D721Med (cell line): ENCODE data around the gene EYS.

Experiments used
- DNase-seq: peaks from one replicate; pipeline ENCODE4 v3.0.0; 2011; ENCODE audit warnings: low spot score; ENCODE audit not compliant: insufficient read length
- FAIRE-seq: peaks from 2 replicates; lab custom pipeline; 2011; peaks lifted over from hg19 to GRCh38; lab: Jason Lieb, UNC
- CTCF ChIP-seq: IDR thresholded peaks from 2 replicates; pipeline ENCODE4 v1.5.1; 2012; ENCODE audit warnings: mild to moderate bottlenecking, control low read depth; ENCODE audit not compliant: insufficient read depth; ENCODE audit errors: missing control alignments

The EYS gene

GRCh38 chr6:65064844-65065243, 642.2 kb downstream of the EYS start:
- DNase-seq (no peak), FAIRE-seq (no peak)

GRCh38 chr6:65059568-65059967, 647.5 kb downstream of the EYS start:
- no peak for TF ChIP-seq CTCF
- FAIRE-seq (no peak), DNase-seq (no peak)

More at GRCh38 chr6:65064844-65065243, 642.2 kb downstream of the EYS start:
- no peak for TF ChIP-seq CTCF

- no peak for TF ChIP-seq CTCF
- DNase-seq (no peak), FAIRE-seq (no peak)
These were observed 651.5 kb downstream of the EYS start for GRCh38 chr6:65055545-65055944.

- TF ChIP-seq CTCF = no peak
- no peak for DNase-seq
- FAIRE-seq = no peak
These were observed 654.4 kb downstream of the EYS start for GRCh38 chr6:65052626-65053025.

- DNase-seq (no peak), FAIRE-seq (no peak)
- TF ChIP-seq CTCF = no peak
These were observed 661.2 kb downstream of the EYS start for GRCh38 chr6:65045801-65046200.

- TF ChIP-seq CTCF = no peak
- FAIRE-seq (no peak), DNase-seq (no peak)
These were observed 693.0 kb downstream of the EYS start for GRCh38 chr6:65014006-65014405.

- FAIRE-seq = no peak
- no peak for DNase-seq
- TF ChIP-seq CTCF = no peak
These were observed 700.2 kb downstream of the EYS start for GRCh38 chr6:65006788-65007187.
